NCI-H524 treated with DMSO at 0.1 percent for 48 hours (cell line): Measurements from ENCODE around the gene PELI2.

Source experiments
- DNase-seq: peaks from one replicate; lab custom pipeline; 2025; lab: John Stamatoyannopoulos, UW

Gene PELI2

DNA sequence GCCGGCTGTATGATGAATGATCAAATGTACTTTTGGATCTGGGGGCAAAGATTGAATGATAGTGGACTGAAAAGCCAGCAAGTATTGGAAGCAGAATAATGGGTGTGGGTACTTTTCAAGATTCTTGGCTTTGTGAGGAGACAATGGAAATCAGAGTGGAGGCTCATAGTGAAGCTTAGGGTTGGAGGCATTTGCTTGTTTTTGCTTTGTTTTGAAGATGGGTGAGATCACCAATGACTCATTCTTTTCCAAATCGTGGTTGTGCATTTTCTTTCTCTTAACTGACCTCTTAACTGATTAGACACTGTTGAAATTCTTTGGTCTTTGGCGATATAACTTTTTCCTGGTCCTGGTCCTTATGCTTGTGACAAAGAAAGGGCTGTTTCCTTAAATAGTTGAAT is 54.4 kb downstream of the PELI2 start:
- DNase-seq = no peak

DNA sequence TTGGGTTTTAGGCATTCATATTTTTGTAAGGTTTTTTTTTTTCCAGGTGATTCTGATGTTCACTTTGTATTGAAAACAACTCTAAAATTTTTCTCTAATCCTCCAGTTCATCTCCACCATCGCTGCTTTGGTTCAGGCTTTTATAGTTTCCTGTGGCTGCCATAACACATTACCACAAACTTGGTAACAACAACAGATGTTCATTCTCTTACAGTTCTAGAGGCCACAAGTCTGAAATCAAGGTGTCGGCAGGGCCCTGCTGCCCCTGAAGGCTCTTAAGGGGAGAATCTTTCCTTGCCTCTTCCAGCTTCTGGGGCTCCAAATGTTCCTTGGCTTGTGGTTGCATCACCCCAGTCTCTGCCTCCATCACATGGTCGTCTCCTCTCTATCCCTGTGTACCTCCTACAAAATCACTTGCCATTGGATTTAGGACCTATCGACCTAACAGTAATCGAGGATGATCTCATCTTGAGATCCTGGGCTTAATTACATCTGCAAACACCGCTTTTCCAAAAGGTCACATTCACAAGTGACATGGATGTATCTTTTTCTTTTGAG is 55.2 kb downstream of the PELI2 start:
- DNase-seq = no peak

DNA sequence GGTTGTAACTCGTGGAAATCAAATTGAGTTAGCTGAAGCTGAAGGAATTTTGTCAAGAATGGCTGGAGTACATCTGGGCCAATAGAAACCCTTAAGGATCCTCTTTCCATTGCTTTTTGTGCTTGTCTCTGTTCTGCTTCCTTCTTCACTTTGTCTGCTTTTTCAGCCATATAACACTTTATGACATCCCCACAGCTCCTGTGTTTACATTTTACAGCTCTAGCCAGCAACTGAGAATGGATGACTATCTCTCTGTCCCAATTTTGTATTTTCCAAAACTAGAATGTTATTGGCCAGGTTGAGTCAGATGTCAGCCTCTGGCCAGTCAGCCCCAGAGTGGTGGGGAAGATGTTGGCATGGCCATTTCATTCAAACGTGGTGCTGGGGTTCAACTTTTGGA is 57.6 kb downstream of the PELI2 start:
- no peak for DNase-seq

DNA sequence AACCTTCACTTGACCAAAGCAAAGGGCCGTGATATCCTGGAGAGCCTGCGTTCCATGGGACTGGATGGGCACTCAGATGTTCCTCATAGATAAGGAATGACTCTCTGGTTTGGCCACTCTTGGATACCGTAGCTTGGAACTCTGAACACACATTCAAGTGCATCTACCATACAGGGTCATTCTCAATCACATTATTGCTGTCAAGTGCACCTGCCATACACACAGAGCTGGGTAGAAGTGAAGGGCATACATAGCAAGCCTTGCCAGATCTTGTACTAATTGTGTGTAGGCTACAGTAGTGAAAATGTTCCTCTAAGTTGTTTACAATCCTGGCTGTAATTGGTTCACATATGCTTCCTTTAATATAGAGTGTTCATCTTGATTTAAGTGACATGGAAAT is 58.3 kb downstream of the PELI2 start:
- no peak for DNase-seq

DNA sequence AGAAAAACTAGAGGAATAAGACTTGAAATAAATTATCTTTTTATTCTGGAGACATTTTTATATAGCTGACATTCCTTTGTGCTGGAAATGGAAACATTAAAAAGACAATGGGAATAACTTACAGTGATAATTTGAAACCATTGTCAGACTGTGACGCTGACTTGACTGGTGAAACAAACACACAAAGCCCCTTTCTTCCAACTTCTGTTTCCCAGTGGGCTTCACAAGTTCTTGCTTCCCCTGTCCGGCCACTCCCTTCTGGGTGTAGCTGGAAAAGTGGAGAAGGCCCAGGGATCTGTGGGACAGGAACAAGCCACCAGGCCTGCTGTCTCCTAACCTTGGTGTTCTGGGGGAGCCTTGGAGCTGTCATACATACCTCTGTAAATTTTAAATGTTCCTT is 58.8 kb downstream of the PELI2 start:
- no peak for DNase-seq

DNA sequence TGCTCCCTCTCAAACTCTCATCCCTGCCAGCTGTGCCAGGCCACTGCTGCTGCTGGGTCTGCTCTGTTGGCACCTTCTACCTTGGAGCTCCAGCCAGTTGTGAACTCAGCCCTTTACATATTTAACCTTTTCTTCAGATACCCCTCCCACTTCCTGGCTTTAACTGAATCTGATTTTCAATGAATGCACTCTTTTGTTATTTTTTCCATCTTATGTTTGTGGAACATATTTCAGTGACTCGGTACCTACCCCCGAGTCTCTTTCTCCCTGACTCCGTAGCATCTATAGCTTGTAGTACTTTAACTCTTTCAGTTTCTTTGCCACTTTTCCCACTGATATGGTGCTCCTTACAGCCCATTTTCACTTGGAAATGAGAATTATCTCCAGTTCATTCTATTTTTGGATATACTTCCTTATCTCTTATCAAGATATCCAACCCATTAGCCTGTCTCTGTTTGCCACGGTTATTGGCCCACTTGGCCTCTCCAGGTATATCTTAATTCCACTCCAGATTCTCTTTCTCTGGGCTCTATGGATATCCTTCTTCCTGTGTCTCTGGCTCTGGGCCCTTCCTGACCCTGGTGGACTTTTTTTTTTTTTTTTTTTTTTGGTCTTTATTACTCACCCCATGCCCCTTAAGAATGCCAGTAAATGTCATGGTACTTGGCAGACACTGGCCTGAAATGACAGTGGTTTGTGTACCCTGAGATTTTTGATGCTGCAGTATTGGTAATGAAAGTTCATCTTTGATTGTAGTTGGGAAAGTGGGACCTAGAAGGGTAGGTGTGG is 62.7 kb downstream of the PELI2 start:
- no peak for DNase-seq

DNA sequence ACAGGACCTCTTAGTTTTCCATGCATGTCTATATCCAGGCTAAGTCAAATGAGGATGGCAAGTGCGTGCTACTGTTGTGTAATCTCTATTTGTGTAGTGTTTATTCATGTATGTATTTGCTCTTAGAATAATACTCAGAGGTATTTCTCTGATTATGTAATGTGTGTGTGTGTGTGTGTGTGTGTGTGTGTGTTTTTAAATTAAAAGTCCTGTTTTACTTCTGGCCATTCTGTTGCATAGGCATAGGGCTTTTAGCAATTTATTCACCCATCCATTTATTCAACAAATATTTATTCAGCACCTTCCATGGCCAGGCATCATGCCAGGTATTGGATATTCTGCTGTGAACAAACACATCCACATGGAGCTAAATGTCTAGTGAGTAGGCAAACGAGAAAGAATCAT is 63.5 kb downstream of the PELI2 start:
- DNase-seq = no peak

DNA sequence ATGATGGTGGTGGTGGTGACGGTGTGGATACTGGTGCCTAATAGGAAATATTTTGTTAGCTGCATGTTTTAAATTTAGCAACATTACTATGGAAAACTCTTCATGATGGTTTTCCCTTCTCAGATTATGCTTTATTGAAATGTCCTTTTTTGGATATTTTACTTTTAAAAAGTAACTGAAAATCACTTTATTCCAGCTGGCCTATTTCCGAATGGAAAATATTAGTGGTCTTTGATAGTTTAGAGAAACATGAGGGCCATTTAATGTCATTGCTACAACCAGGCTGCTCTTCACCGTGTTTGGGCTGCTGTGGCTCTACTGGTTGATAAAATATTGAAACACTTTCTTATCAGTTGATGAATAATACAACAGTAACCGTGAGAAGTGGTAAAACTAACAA is 64.2 kb downstream of the PELI2 start:
- no peak for DNase-seq

DNA sequence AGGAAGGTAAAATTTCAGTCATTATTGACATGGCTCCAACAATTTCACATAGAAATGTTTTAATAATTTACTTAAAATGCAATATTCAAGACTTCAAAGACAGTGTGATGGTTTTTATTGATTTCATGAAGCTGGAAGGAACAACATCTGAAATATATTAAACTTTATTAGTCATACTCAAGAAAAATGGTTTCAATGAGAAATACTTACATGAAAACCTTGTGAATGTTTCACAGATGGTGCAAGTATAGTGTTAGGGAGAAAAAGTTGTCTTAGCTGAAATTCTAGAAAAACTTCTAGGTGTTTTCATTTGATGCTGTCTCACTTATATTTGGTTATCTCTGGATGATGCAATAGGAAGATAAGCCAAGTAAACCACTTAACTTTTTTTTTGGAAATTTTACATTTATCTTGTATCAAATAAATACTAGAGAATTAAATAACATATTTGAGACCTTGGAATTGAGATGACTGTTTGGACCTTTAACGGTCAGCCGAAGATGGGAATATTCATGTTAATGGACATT is 65.5 kb downstream of the PELI2 start:
- DNase-seq = no peak

DNA sequence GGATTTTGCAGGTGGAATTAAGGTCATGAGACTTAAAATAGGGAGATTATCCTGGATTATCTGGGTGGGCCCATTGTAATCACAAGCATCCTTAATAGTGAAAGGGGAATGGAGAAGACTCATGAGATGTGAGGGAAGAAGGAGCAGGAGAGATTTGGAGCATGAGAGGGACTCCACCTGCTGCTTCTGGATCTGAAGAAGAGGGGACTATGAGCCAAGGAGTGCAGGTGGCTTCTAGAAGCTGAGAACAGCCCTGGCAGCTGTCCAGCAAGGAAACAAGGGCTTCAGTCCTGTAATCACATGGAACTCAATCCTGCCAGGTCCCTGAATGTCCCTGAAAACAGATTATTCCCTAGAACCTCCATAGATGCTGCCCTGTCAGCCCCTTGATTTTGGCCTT is 67.8 kb downstream of the PELI2 start:
- DNase-seq = peak; percentile 98

DNA sequence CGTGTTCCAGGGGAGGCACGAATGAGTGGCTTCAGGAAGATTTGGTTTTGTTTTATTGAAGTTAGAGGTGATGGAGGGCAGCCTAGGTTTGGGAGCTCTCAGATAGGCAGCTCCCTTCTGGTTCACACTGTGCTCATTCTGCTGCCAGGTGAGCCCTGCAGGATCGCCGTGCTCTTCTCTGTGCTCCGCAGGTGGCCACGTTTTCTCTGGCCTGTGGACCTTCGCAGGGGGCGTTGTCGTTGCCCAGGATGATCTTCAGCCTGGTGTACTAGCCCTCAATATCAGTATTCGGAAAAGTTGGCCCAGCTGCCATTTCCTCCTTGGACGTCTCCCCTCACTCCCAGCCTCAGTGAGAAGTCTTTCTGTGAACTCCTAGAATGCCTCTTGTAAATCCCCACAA is 69.5 kb downstream of the PELI2 start:
- no peak for DNase-seq

DNA sequence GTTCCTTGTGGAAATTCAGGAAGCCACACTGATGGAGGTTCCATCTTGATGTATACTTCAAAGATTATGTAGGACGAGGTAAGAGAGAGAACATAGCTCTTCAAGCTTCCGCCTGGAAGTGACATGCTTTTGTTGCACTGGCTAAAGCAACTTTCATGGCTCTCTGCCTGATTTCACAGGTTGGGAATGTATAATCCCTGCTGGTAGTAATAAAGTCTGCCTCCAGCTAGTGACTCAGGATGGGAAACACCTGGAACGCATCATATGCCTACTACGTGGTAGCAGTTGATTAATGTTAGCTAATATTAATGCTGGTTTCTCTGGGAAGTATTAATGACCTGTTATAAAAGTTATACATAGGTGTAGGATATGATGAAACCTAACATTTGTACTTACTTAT is 71.1 kb downstream of the PELI2 start:
- no peak for DNase-seq

DNA sequence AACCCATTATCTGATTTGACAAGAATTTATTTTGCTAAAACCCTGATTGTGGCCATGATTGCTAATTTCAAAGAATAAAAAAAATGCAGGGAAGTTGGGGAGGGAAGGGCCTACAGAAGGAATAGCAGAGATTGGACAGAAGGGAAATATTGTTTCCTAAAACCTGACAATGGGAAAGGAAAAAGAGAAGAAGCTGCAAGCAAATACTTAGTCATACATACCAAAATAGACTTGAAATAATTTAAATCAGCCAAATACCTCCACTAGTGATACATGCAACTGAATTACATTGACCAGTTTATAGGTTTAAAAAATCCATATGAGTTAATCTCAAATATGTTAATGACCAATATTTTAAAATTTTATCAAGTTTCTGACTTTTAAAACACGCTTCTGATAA is 75.1 kb downstream of the PELI2 start:
- no peak for DNase-seq

DNA sequence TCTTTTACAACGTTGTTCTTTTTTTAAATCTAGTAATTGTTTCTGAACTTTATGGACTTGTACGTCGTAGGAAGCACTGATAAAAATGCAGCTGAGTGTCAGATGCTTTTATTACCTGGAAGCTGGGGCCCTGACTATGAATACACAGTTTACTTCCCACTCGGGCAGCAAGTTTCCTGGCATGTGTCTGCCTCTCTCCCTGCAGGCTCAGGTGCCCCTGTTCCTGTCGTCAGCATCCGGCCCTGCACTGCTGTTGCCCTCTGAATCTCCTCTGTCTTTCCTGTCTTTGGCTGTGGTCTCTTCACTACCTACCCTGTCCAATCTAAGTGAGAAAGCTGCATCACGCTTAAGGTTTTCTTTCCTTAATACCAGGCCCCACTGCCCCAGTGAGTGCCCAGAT is 75.8 kb downstream of the PELI2 start:
- DNase-seq = no peak

DNA sequence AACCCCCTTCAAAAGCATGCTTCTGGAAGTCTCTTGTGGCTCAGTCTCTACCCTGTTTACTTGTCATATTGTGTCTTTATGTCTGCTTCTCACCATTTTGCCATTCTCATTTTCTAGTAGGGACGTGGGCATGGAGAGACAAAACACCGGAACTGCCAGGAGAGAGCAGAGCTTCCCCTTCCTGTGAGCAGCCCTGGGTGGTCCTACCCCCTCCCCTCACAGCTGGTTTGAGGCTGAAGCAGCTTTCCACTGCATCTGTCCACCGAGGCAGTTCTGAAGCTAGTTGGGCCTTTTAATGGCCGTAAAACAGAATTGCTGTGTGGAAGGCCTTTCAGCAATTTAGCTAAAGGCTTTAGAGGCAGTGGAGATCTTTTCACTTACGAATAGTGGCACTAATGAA is 77.0 kb downstream of the PELI2 start:
- no peak for DNase-seq

DNA sequence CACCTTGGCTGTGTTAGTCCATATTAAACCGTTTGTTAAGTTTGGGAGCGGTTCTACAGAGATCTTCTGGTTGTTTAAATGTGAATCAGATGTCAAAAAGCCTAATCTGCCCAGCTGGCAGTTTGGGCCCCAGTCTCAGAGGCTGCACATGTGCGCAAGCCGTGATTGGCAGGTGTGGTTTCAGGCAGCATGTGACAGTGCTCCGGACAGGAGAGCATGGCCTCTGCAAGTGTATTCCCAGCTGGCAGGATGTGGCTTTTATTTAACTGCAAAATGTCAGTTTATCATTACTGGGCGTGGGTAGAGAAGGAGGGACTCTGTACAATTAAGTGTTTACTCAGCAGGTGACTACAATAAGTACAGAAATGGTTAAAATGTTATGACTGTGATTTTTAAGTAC is 77.5 kb downstream of the PELI2 start:
- peak; percentile 94 for DNase-seq

DNA sequence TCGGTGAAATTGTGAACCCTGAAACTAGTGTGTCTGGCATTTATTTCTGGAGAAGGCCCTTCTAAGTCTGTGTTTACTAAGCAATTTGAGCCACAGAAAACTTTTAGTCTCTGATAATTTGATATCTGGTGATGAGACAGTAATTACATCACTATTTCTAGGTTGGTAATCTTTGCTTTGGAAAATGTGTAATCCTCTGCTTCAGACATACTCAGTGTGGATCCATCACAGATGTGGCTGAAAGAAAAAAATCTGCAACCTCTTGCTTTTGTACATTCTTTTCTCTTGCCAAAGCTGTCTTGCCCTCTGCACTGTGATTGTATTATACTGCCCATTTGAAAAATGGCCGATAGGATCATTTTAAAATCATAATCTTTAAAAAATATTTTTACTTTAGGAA is 78.1 kb downstream of the PELI2 start:
- DNase-seq = no peak

DNA sequence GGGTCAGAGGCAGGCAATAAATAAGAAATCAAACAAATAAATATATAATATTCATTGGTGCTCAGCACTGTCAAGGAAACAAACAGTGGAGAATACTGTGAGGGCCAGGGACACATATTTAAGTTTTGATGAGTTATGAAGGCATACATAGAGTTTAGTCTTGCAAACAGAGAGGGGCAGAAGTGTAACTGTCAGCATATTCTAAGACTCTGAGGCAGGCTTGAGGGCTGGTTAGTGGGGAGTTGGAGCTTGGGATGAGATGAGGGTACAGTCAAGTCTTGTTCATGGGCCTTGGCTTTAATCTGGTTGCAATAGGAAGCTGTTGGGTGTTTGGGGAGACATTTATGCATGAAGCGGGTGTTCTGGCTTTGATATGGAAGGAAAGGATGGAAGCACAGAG is 78.9 kb downstream of the PELI2 start:
- DNase-seq = no peak

DNA sequence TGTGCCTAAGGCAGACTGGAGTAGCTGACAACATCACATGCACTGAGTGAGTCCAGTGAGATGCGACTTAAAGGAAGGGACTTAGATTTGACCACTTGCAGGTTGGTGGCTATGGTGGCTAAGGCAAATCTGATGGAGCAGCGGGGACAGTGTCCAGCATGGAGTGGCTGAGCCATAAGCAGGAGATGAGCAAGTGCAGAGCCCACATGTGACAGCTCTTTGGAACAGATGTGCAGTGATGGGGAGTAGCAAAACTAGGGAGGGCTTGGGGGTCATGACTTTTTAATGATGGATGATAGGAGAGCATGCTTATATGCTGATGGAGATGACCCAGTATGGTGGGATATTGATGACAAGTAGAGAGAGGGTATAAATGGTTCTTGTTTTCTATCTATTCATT is 80.2 kb downstream of the PELI2 start:
- no peak for DNase-seq

DNA sequence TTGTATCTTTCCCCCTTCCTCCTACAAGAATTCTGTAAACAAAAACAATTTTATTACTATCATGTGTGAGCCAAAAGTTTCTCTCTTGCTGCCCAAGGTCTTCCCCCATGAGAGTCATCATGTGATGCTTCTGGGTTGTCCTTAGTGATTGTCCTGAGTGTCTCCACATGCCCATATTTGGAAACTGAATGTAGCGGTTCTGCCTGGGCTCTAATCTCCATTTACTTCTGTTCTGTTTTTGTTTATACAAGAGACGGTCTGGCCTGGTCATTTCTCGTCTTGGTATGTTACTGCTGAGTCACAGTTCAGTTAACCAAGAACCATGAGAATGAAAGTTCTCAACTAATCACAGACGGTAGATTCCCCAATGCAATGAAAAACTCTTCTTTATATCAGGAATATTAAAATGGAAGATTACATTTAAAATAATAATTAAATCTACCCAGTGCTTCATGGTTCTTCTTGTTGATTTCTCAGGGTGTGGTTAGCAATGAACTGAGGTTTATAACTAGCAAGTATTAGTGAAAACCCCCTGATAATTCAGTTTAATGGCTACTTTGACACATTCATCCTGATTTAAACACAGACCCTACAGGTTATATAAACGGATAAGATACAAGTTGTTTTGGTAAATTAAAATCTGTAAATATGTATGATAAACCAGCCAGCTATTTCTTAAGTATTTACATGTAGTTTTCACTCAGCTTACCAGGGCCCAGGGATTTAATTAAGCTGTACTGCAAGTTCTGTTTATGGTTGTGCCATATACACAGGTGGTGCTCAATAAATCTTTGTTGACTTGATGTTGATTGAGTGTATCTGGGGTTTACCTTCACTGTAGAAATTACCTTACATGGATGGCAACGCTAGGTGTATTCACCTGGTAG is 81.1 kb downstream of the PELI2 start:
- DNase-seq = no peak

DNA sequence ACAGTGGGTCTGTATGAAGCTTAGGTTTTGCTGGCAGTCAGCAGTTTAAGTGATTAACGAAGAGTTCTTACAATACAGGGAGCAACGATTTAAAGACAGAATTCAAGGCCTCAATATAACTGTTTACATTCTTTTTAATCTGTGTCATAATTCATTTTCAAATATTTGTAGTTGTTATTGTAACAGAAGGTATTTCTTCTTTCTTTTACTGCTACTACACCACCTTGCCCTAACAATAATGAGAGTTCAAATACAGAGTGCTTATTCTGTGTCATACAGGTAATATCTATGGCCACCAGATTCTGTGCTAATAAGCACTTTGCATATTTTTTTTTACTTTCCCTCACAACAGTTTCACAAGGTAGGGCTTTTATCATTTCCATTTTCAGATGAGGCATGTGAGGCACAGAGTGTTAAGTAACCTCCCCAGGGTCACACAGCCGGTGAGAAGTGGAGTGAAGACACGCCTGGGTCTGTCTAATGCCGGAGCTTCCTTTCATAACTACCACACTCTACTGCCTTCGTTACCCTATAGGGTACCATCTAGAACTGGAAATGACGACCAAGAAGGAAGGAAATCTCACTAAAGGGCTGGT is 81.9 kb downstream of the PELI2 start:
- no peak for DNase-seq

DNA sequence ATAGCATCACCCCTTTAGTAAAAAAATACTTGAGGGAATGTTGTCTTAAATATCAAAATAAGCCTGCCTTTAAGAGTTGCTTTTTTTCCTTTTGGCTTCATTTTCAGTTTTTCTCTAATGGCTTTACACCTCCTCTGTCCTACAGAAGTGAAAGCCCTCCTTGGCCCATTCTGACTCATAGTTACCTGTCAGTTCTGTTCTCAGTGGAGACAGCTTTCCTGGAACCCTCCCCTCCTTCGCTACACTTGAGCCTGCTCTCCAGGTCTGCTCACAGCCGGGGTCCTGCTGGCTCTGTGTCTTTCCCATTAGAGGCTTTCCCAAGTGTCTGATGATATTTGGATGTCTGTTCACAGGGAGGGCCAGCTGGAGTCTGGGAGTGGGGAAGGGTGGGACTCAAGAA is 84.0 kb downstream of the PELI2 start:
- DNase-seq = no peak

DNA sequence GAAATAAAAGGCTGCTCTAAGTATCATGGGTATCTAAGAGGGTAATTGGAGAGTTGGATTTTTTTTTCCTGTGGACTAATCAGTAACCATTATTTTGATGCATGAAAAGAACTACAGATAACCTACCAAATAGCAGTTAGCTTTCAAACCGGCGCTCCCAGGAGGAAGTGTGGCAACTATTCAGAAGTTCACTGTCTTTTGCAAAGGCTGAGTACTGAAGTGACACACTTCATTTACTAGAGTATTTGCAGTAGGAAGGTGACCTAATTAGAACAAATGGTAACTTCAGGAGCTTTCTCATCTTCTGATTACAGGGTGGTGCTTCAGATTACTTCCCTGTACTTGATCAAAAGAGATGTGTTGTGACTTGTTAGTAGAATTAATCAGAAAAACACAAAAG is 87.7 kb downstream of the PELI2 start:
- no peak for DNase-seq
